Measurements from ENCODE around the gene TOP2B.
A peak's percentile ranks its signal among the peaks of the same experiment; 100 is the strongest.

Gene TOP2B, protein sequence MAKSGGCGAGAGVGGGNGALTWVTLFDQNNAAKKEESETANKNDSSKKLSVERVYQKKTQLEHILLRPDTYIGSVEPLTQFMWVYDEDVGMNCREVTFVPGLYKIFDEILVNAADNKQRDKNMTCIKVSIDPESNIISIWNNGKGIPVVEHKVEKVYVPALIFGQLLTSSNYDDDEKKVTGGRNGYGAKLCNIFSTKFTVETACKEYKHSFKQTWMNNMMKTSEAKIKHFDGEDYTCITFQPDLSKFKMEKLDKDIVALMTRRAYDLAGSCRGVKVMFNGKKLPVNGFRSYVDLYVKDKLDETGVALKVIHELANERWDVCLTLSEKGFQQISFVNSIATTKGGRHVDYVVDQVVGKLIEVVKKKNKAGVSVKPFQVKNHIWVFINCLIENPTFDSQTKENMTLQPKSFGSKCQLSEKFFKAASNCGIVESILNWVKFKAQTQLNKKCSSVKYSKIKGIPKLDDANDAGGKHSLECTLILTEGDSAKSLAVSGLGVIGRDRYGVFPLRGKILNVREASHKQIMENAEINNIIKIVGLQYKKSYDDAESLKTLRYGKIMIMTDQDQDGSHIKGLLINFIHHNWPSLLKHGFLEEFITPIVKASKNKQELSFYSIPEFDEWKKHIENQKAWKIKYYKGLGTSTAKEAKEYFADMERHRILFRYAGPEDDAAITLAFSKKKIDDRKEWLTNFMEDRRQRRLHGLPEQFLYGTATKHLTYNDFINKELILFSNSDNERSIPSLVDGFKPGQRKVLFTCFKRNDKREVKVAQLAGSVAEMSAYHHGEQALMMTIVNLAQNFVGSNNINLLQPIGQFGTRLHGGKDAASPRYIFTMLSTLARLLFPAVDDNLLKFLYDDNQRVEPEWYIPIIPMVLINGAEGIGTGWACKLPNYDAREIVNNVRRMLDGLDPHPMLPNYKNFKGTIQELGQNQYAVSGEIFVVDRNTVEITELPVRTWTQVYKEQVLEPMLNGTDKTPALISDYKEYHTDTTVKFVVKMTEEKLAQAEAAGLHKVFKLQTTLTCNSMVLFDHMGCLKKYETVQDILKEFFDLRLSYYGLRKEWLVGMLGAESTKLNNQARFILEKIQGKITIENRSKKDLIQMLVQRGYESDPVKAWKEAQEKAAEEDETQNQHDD (N-terminal part only)

DNA sequence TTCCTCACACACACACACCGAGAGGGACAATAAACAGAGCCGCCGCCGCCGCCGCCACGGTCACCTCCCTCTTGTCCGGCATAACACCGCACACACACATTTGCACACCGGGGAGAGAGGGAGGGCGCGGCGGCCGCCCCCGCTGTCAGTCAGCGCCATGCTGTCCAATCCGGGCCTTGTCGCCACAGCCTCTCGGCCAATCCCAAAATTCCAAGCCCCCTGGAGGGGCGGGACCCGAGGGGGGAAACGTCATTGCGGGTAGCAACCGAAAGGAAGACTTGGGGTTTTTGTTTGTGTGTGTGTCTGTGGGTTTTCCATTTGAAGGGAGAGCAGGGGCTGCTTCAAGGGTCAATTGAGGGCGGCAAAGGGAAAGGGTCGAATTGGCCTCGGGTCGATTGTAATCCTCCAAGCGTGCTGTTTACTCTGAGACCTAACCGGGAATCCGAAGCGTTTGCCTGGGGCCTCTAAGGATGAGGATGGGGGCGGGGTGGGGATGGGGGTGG lies at the start of gene TOP2B:
Gene TOP2B, minus strand, starts transcription at position 96 of the 503 bp plus-strand sequence. CDS start 610 bp downstream, outside the sequence.
- peak; percentile 95 for DNase-seq

DNA sequence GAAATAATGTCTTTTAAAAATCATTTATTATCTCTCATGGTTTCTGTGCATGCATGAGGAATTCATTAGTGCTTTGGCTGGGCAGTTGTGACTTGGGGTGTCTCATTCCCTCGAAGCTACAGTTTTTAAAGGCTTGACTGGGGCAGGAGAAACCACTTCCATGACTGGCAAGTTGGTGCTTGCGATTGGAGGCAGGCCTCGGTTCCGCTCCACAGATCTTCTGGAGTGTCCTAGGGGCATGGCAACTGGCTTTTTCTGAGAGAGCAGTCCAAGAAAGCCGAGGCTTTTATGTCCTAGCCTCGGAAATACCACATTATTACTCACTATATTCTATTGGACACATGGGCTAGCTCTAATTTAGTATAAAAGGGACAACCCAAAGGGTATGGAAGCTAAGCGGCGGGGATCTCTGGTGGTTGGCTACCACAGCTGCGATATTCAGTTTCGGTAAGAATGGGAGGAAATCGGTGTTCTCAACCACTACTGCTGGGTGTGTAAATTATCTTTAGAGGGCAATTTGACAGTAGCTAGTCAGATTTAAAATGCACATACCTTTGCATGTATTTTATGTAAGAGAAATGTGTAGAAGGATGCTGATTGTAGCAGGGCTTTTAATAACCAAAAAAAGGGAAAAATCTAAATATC lies 48.8 kb upstream of the TOP2B start:
- no peak for DNase-seq

DNA sequence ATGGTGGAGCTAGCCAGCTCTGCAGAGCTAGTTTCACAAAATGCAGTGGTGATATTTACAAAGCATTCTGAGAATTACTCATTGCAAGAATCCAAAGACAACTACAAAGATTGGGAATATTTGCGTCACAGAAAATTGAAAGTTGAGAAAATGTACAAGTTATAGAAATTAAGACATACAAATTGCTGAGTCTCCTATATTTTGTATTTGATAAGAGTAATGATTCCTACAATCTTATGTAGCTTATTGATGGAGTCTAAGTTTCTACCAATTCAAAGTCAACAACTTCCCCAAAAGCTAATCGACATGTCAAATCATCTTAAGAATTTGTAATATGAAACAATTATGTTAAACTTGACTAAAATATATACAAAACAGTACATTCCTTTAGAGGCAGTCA lies 46.4 kb upstream of the TOP2B start:
- no peak for DNase-seq

DNA sequence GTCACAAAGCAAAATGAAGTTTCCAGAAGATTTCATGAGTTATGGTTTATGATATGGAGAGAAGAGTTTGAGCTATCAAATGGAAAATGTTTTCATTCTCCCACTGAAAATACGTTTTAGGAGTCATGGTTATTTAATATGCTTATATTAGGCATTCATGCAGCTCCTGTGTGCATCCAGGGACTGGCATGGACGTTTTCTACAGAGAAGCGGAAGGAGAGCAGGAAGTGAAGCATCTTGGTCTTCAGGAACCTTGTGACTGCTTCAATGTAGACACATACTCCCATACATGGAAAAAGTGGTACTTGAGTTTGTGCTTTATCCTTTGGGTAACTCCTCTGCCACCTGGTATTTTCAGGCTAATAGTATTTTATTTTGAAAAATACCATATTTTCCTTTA lies 43.3 kb upstream of the TOP2B start:
- no peak for DNase-seq

DNA sequence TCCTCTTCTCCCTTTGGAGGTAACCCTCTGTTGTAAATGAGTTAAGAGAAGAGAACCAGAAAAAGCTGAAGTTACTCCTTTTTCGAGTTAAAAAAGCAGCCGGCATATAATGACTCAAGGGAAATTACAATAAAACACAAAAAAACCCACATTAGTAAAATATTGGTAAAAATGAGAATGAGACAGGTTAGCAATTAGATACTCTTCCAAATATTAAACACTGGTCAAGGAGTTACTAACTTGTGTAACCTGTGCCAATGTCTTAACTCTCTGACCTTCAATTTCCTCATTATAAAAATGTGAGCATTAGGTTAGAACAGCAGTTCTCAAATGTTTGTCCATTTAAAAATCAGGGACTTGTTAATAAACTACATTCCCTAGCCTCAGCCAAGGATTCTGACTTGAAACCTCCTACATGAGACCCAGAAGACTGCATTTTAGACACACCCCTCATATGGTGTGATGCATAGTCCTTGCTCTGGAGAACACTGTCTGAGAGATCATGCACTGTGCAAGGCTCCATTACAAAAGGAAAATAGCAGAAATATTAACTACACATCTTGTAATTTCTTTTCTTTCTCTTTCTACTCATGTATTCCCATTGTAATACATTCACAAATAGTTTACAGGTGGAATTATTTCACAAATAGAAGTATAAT lies 42.7 kb upstream of the TOP2B start:
- no peak for DNase-seq

DNA sequence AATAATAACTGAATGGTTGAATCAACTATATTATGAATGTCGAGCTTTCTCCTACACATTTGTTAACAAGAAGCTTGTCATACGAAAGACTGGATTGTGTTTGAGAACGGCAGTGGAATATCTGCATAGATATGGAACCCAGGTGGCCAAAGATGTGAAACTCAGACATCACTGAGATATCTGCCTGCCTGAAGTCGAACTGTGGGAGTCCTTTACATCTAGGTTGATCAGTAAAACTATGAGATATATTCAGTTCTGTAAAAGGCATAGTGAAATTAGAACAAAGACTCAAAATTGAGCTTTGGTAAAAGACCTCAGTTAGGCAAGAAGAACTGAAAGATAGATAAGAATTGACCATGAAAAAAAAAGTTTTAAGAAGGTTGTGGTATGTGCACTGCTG lies 41.5 kb upstream of the TOP2B start:
- DNase-seq, result no peak

DNA sequence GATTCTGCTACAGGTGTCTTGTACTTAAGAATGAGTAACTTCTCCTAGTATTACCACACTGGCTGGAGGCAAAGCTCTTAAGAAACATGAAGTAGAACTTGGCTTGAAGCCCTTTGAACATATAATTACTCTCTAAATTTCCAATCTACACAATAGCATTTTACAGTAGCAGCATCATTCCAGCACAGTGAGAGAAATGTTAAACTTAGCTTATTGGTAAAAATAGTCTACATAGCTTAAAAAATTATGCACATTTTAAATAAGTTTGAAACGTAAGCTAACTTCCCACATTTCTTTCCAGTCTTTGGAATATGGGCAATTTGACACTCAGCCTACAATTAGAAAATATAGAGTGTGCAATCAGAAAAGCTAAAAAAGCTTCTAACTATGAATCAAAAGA lies 32.8 kb upstream of the TOP2B start:
- DNase-seq, result no peak

DNA sequence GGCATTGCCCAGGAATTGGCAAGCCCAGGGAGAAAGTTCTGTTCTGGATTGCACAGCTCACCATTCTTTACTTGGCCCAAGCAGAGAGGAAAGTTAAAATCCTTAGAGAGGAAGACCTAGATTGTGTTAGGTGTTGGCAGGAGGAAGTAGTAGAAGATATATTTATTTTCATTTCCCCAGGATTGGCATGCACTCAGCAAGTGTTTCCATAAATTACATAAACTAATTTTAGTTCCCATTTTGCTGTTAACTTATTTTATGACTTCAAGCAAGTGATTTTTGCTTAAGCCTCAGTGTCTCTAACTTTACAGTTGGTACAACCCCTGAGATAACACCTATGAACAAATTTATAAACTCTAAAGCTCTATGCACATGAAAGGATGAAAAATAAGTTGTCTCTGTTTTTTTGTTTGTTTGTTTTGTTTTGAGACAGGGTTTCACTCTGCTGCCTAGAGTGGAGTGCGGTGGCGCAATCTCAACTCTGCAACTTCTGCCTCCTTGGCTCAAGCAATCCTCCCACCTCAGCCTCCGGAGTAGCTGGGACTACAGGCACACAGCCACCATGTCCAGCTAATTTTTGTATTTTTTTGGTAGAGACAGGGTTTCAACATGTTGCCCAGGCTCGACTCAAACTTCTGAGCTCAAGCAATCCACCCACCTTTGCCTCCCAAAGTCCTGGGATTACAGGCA lies 31.2 kb upstream of the TOP2B start:
- DNase-seq, result no peak

DNA sequence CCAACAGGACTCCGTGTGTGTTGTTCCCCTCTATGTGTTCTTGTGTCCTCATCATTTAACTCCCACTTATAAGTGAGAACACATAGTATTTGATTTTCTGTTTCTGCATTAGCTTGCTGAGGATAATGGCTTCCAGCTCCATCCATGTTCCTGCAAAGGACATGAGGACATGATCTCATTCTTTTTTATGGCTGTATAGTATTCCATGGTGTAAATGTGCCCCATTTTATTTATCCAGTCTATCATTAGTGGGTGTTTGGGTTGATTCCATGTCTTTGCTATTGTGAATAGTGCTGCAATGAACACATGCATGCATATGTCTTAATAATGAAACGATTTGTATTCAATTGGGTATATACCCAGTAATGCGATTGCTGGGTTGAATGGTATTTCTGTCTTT lies 28.5 kb upstream of the TOP2B start:
- no peak for DNase-seq

DNA sequence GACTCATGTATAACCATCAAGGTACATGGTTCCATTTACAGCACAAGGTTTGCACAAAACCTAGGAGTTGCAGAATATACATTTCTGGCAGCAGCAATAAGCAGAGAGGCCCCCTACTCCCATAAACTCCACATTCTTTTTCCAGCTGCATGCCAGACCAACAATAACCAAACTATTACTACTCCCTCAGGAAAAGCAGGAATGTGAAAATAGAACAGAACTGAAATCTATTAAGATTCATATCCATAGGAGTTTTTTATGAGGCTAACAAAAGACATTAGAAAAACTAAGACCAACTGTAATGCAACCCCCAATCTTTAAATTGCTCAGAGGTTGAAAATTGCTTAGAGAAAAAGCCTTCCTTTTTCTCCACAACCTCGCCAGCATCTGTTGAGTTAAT lies 27.6 kb upstream of the TOP2B start:
- no peak for DNase-seq

DNA sequence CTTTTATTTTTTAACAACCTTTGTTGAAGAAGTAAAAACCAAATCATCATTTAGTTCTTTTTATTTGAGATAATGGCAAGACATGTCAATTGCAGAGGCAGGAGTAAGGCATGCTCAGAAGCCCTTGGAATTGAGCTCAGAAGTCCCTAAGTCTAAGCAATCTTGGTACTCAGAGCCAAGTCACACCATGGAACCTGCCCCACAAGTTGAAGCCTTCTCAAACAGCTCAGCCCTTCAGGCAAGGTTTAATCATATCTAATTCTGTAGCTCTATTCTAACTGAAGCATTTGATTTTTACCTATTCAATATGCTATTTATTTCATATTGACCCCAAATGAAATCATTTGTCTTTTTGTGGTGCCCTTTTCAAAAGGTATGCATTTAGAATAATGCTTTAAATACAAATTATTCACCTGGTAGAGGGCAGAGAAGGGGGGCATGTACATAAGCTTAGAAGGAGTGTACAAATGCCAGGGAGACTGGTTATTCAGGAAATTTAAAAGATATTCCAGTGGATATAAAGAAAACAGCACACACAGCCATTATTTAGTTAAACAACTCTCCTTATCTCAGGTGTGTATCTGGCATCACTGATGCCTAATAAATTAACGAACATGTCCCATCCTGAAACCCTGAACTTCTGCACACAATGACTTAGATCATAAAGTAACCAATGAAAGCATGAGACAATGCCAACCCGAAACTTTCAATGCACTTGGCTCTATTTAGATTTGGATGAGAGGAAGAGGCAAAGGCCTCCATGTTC lies 26.2 kb upstream of the TOP2B start:
- no peak for DNase-seq

DNA sequence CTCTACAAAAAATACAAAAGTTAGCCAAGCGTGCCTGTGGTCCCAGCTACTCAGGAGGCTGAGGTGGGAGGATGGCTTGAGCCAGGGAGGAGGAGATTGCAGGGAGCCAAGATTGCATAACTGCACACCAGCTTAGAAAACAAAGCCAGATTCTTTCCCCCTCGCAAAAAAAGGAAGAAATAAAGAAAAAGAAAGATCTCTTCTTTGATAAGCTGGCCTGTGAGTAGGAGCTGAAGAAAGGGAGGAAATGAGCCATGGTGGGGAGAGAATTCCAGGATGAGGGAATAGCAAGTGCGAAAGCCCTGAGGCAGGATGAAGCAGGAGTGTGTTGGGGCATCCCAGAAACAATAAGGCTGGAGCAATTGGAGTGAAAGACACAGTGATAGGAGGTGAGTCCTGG lies 24.5 kb upstream of the TOP2B start:
- no peak for DNase-seq

DNA sequence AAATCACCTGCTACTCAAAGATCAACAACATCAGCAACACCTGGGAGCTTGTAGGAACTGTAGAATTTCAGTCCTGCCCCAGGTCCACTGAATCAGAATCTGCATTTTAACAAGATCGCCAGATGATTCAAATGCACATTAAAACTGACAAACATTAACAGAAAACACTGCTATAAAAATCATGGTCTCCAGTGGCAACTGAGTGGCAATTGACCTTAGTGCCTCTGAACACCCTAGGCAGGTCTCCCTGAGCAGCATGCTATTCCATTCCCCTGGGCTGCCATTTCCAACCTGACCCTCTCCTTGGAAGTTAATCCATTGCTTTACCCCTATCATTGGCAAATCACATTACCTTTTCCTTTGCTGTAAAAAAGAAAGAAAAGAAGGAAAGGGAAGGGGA lies 23.0 kb upstream of the TOP2B start:
- no peak for DNase-seq

DNA sequence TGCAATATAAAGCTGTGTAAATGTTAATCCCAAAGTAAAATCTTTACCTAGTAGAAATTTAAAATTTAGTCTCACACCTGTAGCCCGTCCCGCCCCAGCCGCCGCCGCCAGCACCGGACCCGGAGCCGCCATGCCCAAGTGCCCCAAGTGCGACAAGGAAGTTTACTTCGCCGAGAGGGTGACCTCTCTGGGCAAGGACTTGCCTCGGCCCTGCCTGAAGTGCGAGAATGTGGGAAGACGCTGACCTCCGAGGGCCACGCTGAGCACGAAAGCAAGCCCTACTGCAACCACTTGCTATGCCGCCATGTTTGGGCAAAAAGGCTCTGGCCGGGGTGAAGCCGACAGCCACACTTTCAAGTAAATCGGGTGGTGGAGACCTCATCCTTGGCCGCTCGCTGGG lies 22.1 kb upstream of the TOP2B start:
- no peak for DNase-seq

DNA sequence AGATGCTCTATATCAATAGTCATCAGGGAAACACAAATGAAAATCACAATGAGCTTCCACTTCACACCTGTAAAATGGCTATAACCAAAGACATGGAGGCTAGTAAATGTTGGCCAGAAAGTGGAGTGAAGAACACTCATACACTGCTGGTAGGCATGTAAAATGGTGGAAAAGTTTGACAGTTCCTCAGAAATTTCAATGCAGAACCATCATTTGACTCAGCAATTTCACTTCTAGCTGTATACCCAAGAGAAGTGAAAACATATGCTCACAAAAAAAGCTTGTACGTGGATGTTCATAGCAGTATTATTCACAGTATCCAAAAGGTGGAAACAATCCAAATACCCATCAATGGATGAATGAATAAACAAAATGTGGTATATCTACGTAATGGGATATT lies 19.2 kb upstream of the TOP2B start:
- no peak for DNase-seq

DNA sequence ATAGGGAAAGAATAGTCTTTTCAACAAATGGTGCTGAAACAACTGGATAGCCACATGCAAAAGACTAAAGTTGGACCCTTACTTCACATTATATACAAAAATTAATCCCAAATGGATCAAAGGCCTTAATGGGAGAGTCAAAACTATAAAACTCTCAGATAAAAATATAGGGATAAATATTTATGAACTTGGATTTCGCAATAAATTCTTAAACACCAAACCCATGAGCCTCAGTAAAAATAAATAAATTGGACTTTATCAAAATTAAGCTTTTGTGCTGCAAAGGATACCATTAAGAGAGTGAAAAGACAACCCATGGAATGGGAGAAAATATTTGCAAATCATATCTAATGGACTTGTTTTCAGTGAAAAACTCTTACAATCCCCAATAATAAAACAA lies 18.7 kb upstream of the TOP2B start:
- no peak for DNase-seq

DNA sequence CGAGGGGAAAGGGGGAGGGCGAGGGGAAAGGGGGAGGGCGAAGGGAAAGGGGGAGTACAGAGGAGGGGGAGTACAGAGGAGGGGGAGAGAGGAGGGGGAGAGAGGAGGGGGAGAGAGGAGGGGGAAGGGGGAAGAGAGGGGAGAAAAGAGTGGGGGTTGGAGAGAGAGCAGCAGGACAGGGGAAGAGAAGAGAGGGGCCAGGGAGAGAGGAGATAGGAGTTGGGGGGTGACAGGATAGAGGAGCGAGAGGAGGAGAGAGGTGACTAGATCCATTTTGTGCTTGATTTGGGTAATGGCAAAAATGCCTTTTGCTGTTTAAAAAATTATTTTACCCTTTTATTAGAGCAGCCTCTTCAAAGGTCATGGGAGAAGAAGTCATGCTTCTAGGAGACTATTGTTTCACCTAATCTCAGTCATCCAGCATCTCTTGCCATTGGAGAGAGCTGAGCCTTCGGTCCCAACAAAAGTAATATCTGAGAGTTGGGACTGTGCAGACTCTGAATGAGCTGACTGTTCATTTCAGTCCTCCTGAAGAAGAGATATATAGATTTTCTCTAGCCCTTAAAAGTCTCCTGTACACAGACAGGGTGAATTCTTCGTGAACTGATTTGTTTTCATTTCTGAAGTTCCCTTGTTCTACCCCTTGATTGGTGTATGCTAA lies 15.1 kb upstream of the TOP2B start:
- DNase-seq, result no peak

DNA sequence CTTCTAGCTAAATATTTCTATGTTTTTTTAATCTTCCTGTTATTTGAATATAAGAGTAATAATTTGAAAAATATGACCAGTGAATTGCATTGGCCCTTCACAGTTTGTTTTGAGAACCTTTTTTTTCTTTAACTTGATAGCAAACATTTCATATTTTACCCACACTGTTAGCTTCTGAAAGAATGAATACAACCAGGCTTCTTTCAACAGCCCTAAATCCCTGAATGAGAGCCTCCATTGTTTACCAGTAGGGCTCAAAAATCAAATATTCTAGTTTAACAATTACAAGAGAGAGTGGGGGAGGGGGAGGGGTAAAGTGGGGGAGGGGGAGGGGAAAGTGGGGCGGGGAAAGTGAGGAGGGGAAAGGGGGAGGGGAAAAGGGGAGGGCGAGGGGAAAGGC lies 14.5 kb upstream of the TOP2B start:
- no peak for DNase-seq

DNA sequence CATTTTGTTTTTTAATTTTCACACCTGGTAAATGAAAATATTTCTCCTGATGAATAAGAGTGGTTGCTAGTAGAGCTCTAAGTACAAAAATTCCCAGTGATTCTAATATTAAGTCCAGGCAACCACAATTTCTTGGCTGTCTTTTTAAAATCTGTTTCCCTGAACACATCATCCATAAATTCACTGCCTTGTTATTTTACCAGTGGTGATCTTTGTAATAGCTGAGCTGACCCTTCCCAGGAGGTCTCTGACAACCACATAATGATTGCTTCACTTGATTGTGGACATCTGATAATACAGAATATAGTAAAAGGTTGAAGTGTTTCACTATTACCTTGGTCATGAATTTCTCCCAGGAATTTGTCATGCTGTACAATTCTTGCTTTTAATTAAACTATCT lies 13.9 kb upstream of the TOP2B start:
- DNase-seq, result no peak

DNA sequence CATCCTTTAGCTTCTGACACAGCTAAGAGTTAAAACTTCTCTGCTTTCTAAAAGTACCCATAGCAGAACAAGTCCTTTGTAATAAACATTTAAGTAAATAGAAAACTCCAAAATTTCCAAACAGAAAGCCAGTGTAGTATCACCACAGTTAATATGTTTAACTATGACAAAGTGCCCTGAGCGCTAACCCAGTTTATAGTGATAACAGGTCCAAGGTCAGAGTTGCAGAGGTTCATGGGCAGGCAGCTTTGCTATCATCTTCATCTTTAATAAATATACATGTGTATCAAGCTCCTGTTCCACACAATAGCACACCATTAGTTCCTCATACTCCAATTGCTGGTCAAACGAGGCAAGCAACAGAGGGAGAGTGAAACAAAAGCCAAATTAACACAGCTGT lies 12.4 kb upstream of the TOP2B start:
- DNase-seq, result no peak
